ENCODE measurements around the gene INTS14. TPM values are rescaled to one million over a fixed set of nuclear protein-coding genes. Genes with fewer than 3 reads are reported as not detected.

Gene INTS14
- total and polyA plus RNA-seq, 4 donors, result 12.0 to 26.4 (median 16.0) TPM

DNA sequence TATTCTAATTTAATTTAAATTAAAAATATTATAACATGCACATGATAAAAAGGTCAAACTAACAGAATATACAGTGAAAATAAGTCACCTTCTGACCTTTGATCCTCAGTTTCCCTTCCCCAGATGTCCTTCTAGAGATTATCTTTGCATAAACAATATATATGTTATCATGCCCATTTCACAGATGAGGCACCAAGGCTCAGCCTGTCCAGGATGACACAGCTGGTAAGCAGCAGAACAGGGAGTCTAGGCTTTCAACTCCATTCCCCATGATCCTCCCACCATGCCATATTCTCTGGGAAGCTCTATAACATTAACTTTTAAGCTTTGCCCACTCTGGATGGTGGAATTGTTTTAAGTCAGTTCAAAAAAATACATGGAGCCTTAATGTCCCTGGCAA is 12.2 kb upstream of the INTS14 start:
- no peaks in the 10 kb centered on the region for H3K27me3 ChIP-seq (ENCODE audit: control insufficient read depth in 4 of 4, insufficient read depth in 4 of 4, low read length in 3 of 4)
- peaks cover 0 to 11% (median 6%) of the 10 kb centered on the region in 4 donors for H3K36me3 ChIP-seq (ENCODE audit: control insufficient read depth in 4 of 4, insufficient read depth in 3 of 4, low read depth in 1 of 4, low read length in 3 of 4)
- no peak overlapping the region for H3K27ac ChIP-seq (ENCODE audit: low read depth in 1 of 2, low read length in 2 of 2)
- H3K4me1 ChIP-seq (ENCODE audit: control insufficient read depth in 4 of 4, insufficient read depth in 4 of 4, low read length in 3 of 4), result peaks cover 0 to 3% (median 0%) of the 10 kb centered on the region in 4 donors
- DNase-seq (ENCODE audit: low spot score), result no peak
- TF ChIP-seq HNF4G (IDR thresholded peaks at IDR 0.05) (no peak), EGR1 (IDR thresholded peaks at IDR 0.05; ENCODE audit: low read depth in 2 of 2) (no peak), JUND (IDR thresholded peaks at IDR 0.05) (no peak), HNF4A (conservative IDR thresholded peaks at IDR 0.05) (no peak), YY1 (IDR thresholded peaks at IDR 0.05) (no peak), NR2F2 (IDR thresholded peaks at IDR 0.05) (no peak), SP1 (IDR thresholded peaks at IDR 0.05) (no peak), RXRA (IDR thresholded peaks at IDR 0.05) (no peak), TAF1 (conservative IDR thresholded peaks at IDR 0.05) (no peak)
- TF ChIP-seq, protein P1, sequence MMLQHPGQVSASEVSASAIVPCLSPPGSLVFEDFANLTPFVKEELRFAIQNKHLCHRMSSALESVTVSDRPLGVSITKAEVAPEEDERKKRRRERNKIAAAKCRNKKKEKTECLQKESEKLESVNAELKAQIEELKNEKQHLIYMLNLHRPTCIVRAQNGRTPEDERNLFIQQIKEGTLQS (IDR thresholded peaks at IDR 0.05), result no peak
- TF ChIP-seq, protein P2, sequence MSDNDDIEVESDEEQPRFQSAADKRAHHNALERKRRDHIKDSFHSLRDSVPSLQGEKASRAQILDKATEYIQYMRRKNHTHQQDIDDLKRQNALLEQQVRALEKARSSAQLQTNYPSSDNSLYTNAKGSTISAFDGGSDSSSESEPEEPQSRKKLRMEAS (IDR thresholded peaks at IDR 0.05), result no peak
- TF ChIP-seq, protein P3, sequence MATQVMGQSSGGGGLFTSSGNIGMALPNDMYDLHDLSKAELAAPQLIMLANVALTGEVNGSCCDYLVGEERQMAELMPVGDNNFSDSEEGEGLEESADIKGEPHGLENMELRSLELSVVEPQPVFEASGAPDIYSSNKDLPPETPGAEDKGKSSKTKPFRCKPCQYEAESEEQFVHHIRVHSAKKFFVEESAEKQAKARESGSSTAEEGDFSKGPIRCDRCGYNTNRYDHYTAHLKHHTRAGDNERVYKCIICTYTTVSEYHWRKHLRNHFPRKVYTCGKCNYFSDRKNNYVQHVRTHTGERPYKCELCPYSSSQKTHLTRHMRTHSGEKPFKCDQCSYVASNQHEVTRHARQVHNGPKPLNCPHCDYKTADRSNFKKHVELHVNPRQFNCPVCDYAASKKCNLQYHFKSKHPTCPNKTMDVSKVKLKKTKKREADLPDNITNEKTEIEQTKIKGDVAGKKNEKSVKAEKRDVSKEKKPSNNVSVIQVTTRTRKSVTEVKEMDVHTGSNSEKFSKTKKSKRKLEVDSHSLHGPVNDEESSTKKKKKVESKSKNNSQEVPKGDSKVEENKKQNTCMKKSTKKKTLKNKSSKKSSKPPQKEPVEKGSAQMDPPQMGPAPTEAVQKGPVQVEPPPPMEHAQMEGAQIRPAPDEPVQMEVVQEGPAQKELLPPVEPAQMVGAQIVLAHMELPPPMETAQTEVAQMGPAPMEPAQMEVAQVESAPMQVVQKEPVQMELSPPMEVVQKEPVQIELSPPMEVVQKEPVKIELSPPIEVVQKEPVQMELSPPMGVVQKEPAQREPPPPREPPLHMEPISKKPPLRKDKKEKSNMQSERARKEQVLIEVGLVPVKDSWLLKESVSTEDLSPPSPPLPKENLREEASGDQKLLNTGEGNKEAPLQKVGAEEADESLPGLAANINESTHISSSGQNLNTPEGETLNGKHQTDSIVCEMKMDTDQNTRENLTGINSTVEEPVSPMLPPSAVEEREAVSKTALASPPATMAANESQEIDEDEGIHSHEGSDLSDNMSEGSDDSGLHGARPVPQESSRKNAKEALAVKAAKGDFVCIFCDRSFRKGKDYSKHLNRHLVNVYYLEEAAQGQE (IDR thresholded peaks at IDR 0.05), result no peak
- no peak overlapping the region for H3K4me3 ChIP-seq (ENCODE audit: low read depth in 1 of 3, low read length in 3 of 3)
- no peaks in the 10 kb centered on the region for H3K9me3 ChIP-seq (ENCODE audit: control insufficient read depth in 4 of 4, low read length in 3 of 4)
- no peak overlapping the region for H3K9ac ChIP-seq (ENCODE audit: low read depth in 1 of 2, low read length in 2 of 2)

DNA sequence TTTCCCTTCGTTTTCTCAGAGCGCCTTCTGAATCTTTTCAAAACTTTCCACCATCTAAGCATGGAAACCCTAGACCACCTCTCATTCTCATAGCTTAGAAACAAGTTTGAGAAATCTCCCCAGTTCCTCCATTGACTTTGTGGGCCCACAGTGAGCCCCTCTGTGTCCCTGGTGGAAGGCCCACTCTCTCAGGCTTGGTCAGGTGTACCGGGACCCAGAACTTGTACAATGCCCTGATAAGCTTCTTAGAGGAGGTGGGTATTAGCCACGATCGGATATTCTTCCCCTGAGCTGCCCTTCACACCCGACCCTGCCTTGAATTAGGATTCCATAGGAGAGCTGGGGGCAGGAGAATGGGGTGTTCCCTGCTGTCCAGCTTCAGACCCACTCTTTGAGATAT is 10.7 kb upstream of the INTS14 start, which contains the start of gene SLC24A1:
TSS of gene SLC24A1 (plus strand) at position 301 of the 400 bp plus-strand sequence. CDS start 2,143 bp downstream, outside the sequence.
- TF ChIP-seq HNF4G (IDR thresholded peaks at IDR 0.05) (no peak), GABPA (IDR thresholded peaks at IDR 0.05 in 1 of 2, conservative IDR thresholded peaks at IDR 0.05 in 1 of 2) (no peak), NR2F2 (IDR thresholded peaks at IDR 0.05) (no peak), EGR1 (IDR thresholded peaks at IDR 0.05; ENCODE audit: low read depth in 2 of 2) (no peak), SP1 (IDR thresholded peaks at IDR 0.05) (no peak), FOXA1 (IDR thresholded peaks at IDR 0.05) (no peak), TAF1 (conservative IDR thresholded peaks at IDR 0.05) (no peak)
- TF ChIP-seq, protein P4, sequence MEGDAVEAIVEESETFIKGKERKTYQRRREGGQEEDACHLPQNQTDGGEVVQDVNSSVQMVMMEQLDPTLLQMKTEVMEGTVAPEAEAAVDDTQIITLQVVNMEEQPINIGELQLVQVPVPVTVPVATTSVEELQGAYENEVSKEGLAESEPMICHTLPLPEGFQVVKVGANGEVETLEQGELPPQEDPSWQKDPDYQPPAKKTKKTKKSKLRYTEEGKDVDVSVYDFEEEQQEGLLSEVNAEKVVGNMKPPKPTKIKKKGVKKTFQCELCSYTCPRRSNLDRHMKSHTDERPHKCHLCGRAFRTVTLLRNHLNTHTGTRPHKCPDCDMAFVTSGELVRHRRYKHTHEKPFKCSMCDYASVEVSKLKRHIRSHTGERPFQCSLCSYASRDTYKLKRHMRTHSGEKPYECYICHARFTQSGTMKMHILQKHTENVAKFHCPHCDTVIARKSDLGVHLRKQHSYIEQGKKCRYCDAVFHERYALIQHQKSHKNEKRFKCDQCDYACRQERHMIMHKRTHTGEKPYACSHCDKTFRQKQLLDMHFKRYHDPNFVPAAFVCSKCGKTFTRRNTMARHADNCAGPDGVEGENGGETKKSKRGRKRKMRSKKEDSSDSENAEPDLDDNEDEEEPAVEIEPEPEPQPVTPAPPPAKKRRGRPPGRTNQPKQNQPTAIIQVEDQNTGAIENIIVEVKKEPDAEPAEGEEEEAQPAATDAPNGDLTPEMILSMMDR (IDR thresholded peaks at IDR 0.05; ENCODE audit: low read depth, low read length, missing input control), result no peak
- TF ChIP-seq, protein P1 (IDR thresholded peaks at IDR 0.05), result no peak
- TF ChIP-seq, protein P3 (IDR thresholded peaks at IDR 0.05), result no peak
- H3K9ac ChIP-seq (ENCODE audit: low read depth in 1 of 2, low read length in 2 of 2), result no peak within 1 kb of the TSS

More for the DNA sequence above, 10.7 kb upstream of the INTS14 start, which contains the start of gene SLC24A1:
- Histone ChIP-seq H3K27ac (ENCODE audit: low read depth in 1 of 2, low read length in 2 of 2) (no peak within 1 kb of the TSS), H3K4me1 (ENCODE audit: control insufficient read depth in 4 of 4, insufficient read depth in 4 of 4, low read length in 3 of 4) (peaks cover 0 to 3% (median 0%) of the 10 kb centered on the region in 4 donors), H3K27me3 (ENCODE audit: control insufficient read depth in 4 of 4, insufficient read depth in 4 of 4, low read length in 3 of 4) (no peaks in the 10 kb centered on the region), H3K36me3 (ENCODE audit: control insufficient read depth in 4 of 4, insufficient read depth in 3 of 4, low read depth in 1 of 4, low read length in 3 of 4) (peaks cover 0 to 11% (median 6%) of the 10 kb centered on the region in 4 donors), H3K9me3 (ENCODE audit: control insufficient read depth in 4 of 4, low read length in 3 of 4) (no peaks in the 10 kb centered on the region), H3K4me3 (ENCODE audit: low read depth in 1 of 3, low read length in 3 of 3) (no peak within 1 kb of the TSS)
- DNase-seq (ENCODE audit: low spot score), result no peak
- 96% methylated on average over 6 of the region's 6 CpGs for WGBS

Measured in liver (tissue), 9 donors.